HepG2 (cell line): ENCODE measurements around the gene IGF2BP1.

ENCODE experiments used
- FOXM1 ChIP-seq: sonication (generic); formaldehyde crosslinking; IDR thresholded peaks from 2 replicates; pipeline ENCODE4 v1.5.0; 2020; ENCODE audit warnings: missing genetic modification reagents
- GPN1 ChIP-seq: sonication (generic); formaldehyde crosslinking; IDR thresholded peaks from 2 replicates; pipeline ENCODE4 v1.5.1; 2020; ENCODE audit warnings: missing genetic modification reagents, borderline replicate concordance
- HOXA7 ChIP-seq: sonication (generic); formaldehyde crosslinking; IDR thresholded peaks from 2 replicates; pipeline ENCODE4 v1.8.1; 2022; ENCODE audit warnings: mild to moderate bottlenecking, missing genetic modification reagents, moderate library complexity
- MAFF ChIP-seq: IDR thresholded peaks from 2 replicates; pipeline ENCODE4 v1.6.1; 2011; ENCODE audit warnings: low read depth, low read length, improper control_type of control experiment
- NFIC ChIP-seq: IDR thresholded peaks from 2 replicates; pipeline ENCODE4 v1.6.1; 2012; ENCODE audit warnings: mild to moderate bottlenecking, low read length, inconsistent platforms
- POLR2A ChIP-seq, 2 experiments: IDR thresholded peaks; 2 replicates each; pipeline ENCODE4 v1.6.1; 2011; ENCODE audit warnings: low read depth in 2 of 2, low read length in 2 of 2, mild to moderate bottlenecking in 1 of 2, moderate library complexity in 1 of 2; ENCODE audit not compliant: insufficient read depth in 1 of 2
- PRPF4 ChIP-seq: fragments of 200-400 bp; formaldehyde crosslinking; IDR thresholded peaks from 2 replicates; pipeline ENCODE4 v1.6.1; 2016; ENCODE audit warnings: low read length, low read depth; ENCODE audit not compliant: poor library complexity, severe bottlenecking
- ZMAT3 ChIP-seq: sonication (generic); formaldehyde crosslinking; conservative IDR thresholded peaks from 2 replicates; pipeline ENCODE4 v1.7.0; 2021; ENCODE audit warnings: missing genetic modification reagents
- TF ChIP-seq, protein P1 (sequence below): sonication (generic); formaldehyde crosslinking; IDR thresholded peaks from 2 replicates; pipeline ENCODE4 v1.4.0; 2020; ENCODE audit warnings: missing genetic modification reagents

DNA sequence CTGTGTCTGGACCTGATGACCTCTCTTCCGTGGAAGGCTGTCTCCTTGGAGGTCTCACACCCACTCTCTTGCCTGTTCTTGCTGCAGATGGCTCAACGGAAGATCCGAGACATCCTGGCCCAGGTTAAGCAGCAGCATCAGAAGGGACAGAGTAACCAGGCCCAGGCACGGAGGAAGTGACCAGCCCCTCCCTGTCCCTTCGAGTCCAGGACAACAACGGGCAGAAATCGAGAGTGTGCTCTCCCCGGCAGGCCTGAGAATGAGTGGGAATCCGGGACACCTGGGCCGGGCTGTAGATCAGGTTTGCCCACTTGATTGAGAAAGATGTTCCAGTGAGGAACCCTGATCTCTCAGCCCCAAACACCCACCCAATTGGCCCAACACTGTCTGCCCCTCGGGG, 52.1 kb downstream of the IGF2BP1 start:
- no peak for TF ChIP-seq GPN1 (CRISPR knock-in tag)
- TF ChIP-seq, protein P1, sequence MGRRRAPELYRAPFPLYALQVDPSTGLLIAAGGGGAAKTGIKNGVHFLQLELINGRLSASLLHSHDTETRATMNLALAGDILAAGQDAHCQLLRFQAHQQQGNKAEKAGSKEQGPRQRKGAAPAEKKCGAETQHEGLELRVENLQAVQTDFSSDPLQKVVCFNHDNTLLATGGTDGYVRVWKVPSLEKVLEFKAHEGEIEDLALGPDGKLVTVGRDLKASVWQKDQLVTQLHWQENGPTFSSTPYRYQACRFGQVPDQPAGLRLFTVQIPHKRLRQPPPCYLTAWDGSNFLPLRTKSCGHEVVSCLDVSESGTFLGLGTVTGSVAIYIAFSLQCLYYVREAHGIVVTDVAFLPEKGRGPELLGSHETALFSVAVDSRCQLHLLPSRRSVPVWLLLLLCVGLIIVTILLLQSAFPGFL (CRISPR knock-in tag): no peak
- TF ChIP-seq MAFF: no peak
- TF ChIP-seq NFIC: no peak
- TF ChIP-seq PRPF4: no peak
- TF ChIP-seq HOXA7 (CRISPR knock-in tag): no peak
- TF ChIP-seq POLR2A (IDR thresholded peaks at IDR 0.05; ENCODE audit: insufficient read depth in 1 of 2, low read depth in 2 of 2, low read length in 2 of 2): no peak
- TF ChIP-seq ZMAT3 (CRISPR knock-in tag): no peak
- no peak for TF ChIP-seq FOXM1
